Midbrain (tissue), 1 donor: Measurements from ENCODE around the gene CRIP2.
A peak's percentile ranks its signal among the peaks of the same experiment; 100 is the strongest.

ENCODE experiments used
- DNase-seq: peaks from one replicate; lab custom pipeline; 2025; lab: John Stamatoyannopoulos, UW

CRIP2 gene

GRCh38 chr14:105476831-105477659 is 2.4 kb downstream of the CRIP2 start:
- no peak for DNase-seq

DNA sequence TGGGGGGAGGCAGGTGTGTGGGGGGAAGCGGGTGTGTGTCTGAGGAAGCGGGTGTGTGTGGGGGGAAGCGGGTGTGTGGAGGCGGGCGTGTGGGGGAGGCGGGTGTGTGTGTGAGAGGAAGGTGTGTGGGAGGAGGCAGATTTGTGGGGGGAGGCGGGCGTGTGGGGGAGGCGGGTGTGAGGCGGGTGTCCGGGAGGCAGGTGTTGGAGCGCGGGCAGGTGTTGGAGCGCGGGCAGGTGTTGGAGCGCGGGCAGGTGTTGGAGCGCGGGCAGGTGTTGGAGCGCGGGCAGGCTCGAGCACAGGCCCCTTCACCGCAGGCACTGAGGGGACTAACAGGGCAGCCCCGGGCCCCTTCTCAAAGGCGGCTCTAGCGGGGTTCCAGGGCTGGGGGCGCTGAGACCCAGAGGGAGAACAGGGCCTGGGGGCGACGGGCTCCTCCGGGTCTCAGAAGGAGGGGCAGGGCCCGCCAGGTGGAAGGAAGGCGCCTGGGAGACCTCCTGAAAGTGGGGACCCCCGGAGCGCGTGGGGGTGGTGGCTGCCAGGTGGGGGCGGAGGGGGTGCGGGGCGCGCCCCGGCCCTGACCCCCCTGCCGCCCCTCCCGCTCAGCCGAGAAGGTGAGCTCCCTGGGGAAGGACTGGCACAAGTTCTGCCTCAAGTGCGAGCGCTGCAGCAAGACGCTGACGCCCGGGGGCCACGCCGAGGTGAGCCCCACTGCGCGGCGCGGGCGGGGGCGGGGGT is 3.2 kb downstream of the CRIP2 start:
- DNase-seq: no peak

DNA sequence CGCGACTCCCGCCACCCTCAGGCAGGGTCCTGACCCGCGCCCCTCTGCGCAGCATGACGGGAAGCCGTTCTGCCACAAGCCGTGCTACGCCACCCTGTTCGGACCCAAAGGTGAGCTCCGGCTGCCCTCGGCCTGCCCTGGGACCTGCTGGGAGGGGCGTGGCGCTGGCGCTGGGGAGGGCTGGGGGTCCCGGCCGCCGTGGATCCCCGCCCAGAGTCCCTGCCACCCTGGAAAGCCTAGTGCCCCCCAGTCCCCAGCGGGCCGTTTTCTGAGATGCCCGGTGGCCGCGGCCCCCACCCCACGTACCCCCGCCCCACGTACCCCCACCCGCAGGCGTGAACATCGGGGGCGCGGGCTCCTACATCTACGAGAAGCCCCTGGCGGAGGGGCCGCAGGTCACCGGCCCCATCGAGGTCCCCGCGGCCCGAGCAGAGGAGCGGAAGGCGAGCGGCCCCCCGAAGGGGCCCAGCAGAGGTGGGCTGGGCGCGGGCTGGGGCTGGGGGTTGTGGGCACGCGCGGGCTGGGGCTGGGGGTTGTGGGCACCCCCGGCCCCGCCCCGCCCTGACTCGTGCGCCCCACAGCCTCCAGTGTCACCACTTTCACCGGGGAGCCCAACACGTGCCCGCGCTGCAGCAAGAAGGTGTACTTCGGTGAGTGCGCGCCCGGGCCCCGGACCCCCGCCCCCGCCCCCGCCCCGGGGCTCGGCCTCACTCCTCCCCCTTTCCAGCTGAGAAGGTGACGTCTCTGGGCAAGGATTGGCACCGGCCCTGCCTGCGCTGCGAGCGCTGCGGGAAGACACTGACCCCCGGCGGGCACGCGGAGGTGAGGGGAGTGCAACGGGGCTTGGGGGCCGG is 4.0 kb downstream of the CRIP2 start:
- DNase-seq: no peak

- no peak for DNase-seq
These were observed 5.0 kb downstream of the CRIP2 start for GRCh38 chr14:105479431-105480158.

DNA sequence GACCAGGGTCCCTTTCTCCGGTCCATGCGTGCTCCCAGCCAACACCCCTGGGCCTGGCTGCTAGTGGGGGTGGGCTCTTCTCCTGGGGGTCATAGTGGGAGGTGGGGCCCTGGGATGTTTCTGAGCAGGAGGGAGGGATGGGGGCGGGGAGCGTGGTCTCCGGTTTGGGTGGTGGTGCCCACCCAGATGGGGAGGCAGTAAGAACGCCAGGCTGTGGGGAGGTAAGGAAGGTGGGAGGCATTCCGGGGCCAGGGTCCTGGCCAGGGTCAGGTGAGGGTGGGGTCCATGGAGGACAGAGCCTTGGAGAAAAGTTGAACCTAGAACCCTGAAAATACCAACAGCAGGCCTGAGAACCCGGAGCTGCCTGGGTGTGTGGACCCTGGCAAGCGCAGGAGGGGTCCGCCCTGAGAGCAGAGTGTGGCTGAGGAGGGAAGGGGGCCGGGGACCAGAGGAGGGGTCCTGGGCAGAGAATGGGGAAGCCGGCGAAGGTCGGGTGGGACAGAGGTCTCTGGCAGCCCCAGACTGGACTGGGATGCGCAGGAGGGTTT is 5.7 kb downstream of the CRIP2 start:
- no peak for DNase-seq

DNA sequence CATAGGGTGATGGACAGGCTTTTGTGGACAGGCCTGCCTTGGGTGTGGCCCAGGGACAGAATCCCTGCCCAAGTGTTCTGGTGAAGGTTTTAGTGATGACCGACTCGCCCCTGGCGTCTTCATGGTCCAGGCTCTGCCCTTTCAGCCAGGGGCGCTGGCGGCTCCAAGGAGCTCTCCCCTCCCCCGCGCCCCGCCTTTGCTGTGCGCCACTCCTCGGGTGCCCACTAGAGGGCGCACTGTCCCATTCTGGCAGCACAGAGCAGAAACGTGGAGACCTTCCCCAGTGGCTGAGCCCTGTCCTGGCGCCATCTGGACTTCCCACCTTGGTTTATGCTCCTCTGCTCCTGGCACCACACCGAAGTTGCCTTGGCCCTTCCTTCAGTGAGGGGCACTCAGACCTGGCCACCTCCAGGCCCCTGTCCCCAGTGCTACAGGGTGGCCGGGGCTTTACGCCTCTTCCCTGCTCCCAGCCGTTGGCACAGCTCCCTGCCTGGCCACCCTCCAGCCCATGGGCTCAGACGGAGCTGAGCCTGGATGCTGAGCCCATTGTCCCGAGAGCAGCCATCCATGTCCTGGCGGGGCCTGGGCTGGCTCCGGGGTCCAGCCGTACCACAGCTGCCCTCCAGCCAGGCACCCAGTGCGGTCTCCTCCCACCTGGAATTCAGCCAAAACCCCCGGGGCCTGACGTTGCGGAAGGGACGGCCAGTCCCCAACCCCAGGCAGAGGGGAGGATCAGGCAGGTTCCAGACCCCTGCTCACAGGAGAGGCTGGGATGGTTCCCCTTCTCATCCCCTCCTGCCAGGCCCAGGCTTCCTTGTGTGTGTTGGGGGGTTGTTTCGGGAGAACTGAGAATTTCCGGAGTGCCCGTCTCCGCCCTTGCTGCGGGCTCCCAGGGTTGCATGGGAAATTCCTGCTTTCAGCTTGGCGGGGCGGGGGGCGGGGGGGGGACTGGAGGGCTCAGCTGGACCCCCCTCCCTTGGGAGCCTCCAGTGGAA is 6.5 kb downstream of the CRIP2 start:
- peak; percentile 93 for DNase-seq

- peak; percentile 77 for DNase-seq
These were observed 7.4 kb downstream of the CRIP2 start for GRCh38 chr14:105481886-105482457.

- DNase-seq: no peak
These were observed 8.0 kb downstream of the CRIP2 start for GRCh38 chr14:105482486-105483110.

GRCh38 chr14:105483300-105484068 is 8.9 kb downstream of the CRIP2 start:
- no peak for DNase-seq

DNA sequence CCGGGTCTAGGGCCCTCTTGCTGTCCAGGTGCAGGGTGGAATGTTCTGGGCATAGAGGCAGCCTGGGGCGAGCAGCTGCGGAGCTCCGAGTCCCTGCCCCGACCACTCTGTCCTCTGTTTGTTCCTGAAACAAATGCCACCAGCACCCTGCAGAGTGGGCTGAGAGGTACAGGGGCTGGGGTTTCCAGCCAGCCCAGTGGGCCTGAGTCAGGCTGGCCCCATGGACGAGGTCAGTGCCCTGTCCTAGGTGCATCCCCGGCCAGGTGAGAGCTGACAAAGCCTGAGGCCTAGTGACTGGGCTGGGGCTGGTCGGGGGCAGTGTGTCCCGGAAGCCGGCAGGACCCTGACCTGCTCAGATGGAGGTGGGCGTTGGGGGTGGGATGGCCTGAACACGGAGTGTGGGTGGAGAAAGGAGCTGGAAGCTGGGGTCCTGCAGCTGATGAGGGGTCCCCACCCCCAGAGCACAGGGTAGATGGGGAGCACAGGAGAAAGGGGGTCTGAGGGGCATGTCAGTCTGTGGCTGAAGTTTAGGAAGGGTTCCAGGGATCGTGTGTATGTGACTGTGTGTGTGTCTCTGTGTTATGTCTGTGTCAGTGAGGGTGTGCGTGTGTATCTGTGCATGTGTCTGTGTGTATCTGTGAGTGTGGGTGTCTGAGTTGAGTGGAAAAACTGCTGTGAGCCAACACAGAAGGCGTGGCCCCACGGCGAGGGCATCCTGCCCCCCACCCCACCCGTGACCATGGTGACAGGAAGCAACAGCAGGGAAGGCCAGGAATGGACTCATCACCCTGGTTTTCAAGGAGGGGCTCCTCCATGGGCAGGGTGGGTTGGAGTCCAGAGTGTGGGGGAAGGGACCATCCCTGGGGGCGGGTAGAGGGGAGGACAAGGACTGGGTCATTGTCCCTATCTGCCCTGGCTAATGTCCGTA is 9.7 kb downstream of the CRIP2 start:
- DNase-seq: no peak

DNA sequence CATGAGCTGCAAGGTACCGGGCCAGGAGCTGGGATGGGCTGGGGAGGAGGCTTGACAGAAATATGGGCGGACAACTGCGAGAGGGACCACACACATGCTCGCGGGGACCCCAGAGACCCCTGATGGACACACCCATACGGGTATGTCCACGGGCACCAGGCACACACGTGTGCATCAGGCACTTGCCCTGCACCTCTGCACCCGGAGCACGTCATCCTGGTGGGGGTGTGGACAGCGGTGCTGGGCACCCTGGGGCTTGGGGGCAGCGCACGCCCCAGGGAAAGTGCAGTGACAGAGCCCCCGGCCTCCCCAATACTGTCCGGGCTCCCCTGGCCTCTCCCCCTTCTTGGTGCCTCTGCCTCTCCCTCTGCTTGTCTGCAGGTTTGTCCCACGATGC is 10.4 kb downstream of the CRIP2 start:
- no peak for DNase-seq

DNA sequence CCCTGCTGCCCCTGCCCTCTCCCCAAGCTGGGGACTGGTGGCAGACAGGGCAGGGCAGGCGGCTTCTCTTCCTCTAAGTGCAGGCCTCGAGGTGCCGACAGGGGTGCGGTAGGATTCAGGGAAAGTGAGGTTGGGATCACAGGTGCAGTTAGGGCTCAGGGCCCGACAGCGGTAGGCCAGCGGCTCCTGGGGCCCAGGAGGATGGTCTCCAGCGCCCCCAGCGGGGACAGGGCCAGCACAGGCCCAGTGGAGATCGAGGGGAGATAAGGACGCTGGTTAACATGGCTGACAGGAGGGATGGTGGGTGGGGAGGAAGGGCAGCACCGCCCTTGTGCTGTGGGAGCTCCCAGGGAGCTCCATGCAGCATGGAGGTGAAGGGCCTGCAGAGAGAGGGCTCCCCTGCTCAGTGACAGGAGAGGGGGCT is 11.1 kb downstream of the CRIP2 start:
- no peak for DNase-seq

- DNase-seq: no peak
These were observed 11.7 kb downstream of the CRIP2 start, which contains the start of gene CRIP1 for GRCh38 chr14:105486163-105486973. CRIP1 (plus strand) TSS chr14:105486886; CDS start chr14:105487260, 374 bp downstream.

- DNase-seq: no peak
These were observed 12.4 kb downstream of the CRIP2 start for GRCh38 chr14:105486974-105487448.

DNA sequence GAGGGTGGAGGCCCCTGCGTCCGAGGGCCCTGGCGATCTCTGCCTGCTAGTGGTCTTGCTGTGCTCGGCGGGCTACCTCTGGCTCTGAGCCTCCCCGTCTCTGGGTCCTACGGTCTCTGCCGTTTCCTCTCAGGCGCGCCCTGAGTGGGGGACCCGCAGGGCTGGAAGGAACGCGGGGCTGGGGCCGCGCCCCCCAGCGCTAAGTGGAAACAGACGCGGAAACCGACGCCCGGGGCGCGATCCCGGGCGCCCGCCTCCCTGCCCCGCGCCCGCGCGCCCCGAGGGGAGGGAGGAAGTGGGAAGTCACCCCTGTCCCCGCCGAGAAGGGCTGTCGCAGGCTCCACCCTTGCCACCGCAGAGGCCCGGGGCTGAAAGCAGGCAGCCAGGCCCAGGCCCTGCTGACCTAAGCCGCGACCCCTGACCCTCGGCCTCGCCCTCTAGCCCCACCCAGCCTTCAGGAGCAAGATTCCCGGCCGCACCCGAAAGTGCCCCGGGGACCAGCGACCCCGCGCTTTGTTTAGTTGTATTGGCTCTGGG is 12.9 kb downstream of the CRIP2 start:
- DNase-seq: no peak
